Epithelial cell of prostate (primary cell): ENCODE data around the gene LMX1A.
A peak's percentile ranks its signal among the peaks of the same experiment; 100 is the strongest.

Source experiments
- DNase-seq: peaks from one replicate; pipeline ENCODE4 v3.0.0-alpha.2; 2011; ENCODE audit warnings: low read depth, low spot score
- H3K27ac ChIP-seq: fragments of 450-650 bp; 2 replicates; pipeline ENCODE4 v1.5.1; 2017; ENCODE audit warnings: mild to moderate bottlenecking

The LMX1A gene

DNA sequence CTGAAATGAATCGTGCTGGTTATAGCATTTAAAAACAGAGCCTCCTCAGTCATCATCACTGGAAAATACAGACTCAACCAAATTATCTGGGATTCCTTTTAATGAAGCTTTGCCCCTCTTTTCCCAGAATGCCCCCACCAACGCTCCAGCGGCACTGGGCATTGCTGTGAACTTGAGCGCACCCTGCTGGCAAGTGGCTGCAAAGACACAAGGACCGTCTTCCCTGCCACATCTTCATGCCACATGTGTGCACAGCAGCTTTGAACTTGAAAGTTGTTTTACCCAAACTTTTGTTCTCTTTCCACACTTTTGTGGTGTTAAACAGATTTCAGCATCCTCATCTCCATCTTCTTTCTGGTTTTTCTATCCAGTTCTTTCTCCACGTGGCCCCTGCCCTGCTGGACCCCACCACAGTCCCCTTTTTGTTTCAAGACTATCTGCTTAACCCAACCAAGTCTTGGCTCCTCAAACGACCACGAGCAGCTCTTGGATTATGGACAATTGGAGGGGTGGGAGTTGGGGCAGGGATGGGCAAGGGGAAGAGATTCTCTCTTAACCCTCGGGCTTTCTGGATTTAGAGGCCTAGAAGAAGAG, 12.8 kb upstream of the LMX1A start:
- no peak overlapping the region for H3K27ac ChIP-seq
- DNase-seq, result no peak

DNA sequence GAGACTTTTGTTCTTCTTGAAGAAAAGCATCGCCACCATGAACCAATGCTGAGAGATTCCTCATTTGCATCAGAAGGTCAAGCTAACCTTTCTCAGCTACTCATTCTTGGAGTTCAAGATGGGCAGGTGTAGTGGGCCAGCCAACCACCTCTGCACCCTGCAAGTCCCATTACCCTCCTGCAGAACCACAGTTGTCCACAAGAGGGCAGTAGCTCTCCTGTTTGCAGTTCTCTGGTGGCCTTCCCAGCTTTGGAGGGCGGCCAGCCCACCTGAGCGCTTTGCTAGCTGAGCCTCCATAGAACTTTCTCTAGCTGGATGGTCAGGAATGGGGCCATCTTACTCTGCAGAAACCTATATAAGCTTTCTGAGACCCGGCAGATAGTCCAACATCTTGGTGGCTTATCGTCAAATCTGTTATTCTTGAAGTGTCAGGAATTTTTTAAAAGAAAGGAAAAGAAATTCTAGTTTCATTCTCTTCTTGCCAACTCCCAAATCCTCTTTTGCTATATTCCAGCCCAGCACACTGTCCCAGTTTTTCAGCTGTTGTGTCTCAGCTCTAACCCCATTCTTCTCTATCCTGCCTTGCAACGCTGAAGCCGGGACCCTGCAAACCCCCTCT, 11.0 kb upstream of the LMX1A start:
- no peak overlapping the region for H3K27ac ChIP-seq
- DNase-seq, result no peak

DNA sequence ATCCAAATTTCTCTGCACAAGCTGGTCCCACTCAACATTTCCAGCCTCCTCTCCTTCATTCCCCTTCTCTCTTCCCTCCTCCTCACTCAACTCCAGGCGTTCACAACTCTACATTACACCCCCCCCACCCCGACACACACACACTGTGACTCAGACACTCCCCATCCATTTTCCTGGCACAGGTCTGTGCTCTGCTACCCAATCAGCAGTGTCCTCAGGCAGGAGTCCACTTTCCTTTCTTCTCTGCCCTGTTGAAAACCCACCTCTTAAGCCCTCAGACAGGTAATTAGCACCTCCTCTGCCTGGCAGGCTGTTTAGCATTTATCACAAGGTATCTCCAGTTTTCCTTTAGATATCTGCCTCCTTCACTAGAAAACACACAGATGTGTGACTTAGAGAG, 8.8 kb upstream of the LMX1A start:
- DNase-seq, result no peak

DNA sequence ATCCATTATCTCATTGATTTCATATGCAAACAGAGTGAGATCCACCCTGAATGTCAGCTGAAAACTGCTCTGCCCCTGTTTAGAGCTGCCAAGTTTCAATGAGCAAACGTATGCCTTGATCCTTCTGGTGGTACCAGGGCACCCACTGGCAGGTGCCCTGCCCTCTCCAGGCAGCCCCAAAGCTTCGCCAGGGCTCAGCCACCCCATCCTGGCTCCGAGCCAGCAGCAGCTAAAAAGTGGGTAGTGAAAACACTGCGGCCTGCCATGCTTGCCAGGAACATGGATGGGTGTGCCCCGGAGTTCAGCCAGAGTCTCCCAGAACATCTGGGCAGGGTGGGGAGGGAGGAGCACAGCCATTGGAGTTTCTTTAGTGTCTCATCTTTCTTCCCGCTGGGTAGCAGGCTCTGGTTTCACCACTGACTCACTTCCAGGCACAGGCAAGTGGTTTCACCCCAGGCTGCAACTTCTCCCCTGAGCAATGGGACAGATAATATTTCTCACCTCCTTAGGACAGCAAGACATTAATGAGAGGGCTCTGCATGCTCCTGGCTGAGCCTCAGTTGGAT, 8.1 kb upstream of the LMX1A start:
- H3K27ac ChIP-seq, result no peak overlapping the region
- DNase-seq, result peak; percentile 60

More for the DNA sequence above, 8.8 kb upstream of the LMX1A start:
- H3K27ac ChIP-seq, result no peak overlapping the region

DNA sequence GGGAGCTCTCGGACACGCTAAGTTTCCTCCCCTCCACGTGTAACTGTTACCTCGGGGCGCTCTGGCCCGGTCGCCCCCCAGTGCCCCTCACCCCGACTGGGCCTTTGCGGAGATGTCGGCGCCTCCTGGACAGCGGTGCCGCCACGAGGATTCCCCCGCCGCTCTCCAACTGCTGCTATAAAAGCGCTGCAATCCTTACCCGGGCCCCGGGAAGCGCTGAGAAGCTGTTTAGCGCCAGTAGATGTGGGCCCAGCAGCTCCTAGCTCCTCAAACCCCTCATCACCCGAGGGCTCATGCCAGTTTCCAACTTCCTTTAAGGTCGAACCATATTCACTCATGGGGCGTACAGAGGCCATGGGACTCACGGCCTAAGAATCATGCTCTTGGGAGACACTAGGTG, 361 bp upstream of the LMX1A start:
- H3K27ac ChIP-seq, result no peak overlapping the region
- no peak for DNase-seq

DNA sequence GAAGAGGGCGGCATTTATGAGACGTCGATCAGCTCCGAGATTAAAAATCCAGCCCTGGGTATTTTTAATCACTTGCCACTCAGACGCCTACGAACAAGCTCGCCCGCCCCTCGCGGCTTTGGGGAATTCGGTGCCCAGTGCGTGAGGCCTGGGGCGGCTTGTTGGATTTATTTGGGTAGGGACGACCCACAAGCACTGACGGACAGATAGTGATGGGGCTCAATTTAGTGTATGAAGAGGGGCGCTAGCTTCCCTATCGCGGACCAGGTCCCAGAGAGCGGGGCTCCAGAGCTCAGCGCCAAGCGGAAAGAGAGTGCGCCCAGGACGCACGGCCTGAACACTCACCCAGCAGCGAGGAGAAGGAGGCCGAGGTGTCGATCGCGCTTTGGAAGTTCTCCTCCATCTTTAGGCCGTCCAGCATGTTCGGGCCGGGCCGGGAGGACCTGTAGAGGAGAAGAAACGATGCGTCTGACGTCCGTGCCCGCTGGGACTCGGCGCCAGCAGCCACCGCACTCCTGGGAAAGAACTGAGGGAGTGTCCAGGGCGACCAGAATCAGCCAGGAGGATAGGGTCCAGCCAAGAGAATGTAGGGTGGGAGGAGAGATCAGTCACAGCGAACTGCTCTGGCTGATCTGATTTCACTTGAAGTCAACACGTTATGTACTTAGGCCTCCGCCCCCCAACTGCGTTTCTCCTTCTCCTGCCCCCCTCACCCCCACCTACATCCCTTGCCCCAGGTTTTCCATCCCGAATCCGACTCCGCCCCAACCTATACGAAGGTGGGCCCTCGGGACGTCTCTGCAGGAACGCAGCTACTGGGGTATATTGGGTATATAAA, 1.2 kb downstream of the LMX1A start:
- no peak for DNase-seq

DNA sequence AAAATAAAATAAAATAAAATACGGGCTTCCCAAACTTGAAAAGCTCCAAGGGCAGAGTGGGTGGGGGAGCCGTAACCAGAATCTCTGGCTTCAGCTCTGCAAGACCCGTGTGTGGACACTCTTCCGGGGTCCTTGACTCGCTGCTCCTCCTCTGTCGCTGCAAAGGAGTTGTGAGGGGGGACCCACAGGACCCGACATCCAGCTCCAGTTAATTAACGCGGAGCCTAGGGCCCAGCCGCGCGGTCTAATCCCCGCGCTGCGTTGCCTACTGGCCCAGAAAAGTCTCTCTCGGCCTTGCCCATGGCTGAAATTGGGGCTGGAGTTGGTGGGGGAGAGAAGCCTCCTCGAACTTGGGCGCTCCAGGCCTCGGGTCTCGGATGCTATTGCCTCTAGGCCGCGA, 1.8 kb downstream of the LMX1A start:
- DNase-seq, result no peak
- no peak overlapping the region for H3K27ac ChIP-seq

More for the DNA sequence above, 1.2 kb downstream of the LMX1A start:
- H3K27ac ChIP-seq, result no peak overlapping the region

DNA sequence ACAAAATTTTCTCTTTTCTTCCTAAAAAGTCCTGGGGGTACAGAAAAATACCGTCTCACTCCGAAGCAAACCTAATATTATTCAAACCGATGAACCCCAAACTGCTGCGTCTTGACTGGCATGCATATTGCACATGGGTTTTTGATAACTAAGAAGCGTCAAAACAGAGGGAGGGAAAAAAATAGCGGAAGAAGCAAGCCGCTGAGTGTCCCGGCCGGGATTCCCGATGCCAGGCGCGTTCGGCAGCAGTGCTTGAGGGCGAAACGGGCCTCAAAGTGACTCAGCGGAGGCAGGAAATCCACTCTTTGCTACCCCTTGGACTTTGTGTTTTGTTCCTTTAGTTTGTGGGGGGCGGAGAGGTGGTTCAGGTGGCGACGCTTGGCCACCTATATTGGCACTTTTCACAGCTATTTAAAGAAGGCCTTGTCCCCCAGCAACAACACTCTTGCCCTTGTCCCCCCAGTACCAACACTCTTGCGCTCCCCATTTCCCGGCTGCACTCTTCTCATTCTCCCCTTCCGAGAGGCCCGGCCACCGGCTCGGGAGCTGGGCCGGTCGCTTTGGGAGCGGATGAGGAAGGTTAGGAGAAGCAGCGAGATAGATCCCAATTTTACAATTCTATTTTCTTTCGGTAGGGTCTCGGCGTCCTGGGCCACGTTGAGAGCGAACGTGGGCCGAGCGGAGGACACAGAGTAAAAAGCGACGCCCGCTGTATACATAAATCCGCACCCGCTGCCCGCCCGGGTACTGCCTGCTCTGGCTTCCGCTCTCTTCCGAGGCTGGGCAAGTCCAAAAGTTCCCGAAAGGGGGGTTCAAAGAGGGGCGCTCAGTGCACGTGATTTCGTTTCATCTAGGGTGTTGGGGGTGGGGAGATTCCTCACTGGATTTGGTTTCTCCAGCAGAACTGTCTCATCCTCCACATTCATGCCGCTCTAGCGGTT, 2.5 kb downstream of the LMX1A start:
- H3K27ac ChIP-seq, result no peak overlapping the region
- DNase-seq, result no peak

DNA sequence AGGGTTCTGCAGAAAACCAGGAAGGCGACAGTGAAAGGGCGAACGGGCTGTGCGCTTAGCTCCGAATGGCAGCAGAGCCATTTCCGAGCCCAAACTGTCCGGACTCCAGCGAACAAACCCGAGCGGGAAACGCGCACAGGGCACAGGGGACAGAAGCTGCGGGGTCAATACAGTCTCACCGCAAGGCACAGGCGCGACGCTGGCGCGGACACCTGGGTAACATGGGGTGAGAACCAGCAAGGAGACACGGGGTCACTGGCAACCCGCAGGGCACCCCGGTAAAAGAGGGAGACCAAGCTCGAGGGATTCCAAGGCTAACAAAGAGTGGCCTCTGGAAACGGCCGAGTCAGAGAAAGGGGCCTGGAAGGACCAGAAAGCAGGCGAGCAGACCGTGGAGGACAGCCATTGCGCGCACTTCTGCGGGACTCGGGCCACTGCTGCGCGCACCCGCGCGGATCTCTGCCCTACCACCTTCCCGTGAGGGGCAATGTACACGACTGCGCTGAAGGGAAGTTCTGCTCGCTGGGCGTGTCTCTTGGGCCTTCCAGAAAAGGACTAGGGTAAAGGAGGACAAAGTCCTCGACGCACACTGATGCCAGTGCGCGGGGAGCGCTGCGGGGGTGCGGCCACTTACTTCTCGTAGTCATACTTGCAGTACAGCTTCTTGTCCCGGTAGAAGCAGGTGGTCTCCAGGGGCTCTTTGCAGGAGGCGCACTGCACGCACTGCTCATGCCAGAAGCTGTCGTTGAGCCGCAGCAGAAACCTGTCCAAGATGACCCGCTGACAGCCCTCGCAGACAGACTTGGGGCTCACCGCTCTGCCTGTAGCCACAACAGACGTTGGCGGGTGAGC, 3.8 kb downstream of the LMX1A start:
- DNase-seq, result no peak
- H3K27ac ChIP-seq, result no peak overlapping the region

DNA sequence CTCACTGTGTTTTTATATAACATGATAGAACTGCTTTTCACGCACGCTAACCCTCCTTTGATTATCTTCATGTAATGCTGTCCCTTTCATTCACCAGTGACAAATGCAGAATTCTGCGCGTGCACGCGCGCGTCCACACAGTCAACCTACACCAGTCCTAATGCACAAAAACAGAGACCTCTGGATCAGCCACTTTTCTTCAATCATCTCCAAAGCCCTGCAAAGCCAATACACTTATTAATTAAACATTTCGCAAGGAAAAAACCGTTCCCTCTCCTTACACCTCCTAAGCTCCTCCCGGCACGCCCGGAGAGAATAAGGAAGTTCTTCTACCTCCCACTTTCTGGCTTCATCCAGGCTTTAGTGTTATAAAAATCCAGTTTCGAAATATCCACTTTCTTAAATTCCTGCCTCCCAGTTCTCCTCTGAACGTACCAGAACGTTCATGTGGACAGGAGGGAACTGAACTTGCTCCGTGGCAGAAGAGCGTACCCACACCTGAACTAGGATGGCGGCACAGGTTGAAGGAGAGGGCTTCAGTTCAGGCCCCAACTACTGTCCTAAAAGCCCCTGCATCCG, 4.6 kb downstream of the LMX1A start:
- DNase-seq, result no peak
- no peak overlapping the region for H3K27ac ChIP-seq

DNA sequence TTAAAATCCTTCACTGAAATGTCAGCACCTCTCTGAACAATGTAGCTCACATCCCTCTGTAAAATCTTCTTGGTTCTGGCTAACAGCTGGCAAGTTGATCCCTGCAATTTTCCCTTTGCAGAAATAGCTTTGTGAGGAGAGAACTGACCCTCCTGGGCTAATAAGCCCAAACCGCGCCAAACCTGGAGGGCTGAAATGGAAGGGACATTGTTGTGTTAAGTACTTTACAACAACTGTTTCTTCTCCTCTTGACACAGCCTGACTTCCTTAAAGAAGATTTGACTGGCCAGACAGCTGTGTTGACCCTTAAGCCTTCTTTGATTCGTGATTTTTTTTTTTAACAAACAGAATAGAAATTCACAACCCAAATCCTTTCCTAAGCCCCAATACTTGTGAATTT, 5.7 kb downstream of the LMX1A start:
- DNase-seq, result no peak
- no peak overlapping the region for H3K27ac ChIP-seq

DNA sequence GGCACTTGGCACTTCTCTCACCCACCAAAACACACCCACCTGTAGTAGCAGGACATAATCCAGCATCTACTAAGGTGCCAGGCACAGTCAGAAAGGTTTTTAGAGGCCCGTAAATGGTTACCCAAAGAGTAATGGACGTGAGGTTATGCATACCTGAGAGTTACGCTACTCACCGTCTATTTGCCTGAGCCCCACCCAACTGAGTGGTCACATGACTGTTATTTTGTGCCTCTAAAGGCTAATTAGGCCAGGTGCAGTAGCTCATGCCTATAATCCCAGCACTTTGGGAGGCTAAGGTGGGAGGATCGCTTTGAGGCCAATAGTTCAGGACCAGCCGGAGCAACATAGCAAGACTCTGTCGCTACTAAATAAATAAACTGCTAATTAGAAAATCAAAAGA, 11.0 kb downstream of the LMX1A start:
- DNase-seq, result no peak
- no peak overlapping the region for H3K27ac ChIP-seq

DNA sequence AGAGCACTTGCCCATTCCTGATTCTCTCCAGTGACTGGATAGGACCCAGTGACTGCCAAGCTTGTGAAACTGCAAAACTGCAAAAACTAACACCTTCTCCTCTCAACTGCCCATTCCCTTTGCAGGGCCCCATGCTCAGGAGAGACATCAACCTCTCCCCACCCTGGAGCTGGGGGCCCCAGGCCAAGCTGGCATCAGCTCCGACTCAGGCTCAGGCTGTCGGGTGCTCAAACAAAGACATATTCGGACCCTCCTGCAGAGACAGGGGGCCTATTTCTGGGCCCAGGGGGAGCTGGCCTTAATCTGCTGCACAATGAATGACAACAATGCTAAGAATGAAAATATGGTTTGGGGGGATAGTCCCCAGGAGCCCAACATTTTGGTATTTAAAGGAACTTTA, 11.8 kb downstream of the LMX1A start:
- no peak for DNase-seq
- no peak overlapping the region for H3K27ac ChIP-seq

DNA sequence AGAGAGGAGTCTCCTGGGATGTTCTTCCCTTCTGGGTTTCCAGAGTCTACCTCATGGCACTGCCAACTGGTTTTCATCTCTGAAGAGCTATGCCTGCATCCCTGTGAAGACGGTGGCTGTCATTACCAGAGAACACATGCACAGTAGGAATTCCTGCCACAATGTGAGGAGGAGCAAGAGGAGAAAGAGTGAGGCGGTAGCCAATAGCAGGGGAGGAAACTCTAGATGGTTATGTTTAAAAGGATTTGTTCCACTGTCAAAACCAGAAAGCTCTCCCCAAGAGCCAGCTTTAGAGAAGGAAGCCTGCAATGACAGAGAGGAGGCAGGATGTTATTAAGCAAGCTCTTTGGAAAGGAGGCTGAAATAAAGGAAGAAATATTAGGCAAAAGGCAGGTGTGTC, 12.3 kb downstream of the LMX1A start:
- no peak overlapping the region for H3K27ac ChIP-seq
- no peak for DNase-seq

DNA sequence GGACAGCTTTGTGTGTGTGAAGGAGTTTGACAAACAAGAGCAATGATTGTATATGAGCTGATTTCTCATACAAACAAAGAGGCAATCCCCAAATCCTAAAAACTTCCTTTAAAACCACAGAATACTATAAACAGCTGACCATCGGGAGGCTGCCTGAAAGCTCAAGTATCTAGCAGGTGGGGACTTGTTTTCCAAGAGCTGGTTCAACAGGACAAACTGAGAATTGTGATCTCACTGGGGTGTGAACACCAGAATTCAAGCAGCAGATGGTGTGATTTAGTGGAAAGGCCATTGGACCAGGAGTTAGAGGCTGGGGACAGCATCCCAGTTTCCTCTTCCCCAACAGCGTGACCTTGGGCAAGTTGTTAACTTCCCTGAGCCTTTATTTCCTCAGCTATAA, 13.9 kb downstream of the LMX1A start:
- DNase-seq, result peak; percentile 5
- H3K27ac ChIP-seq, result no peak overlapping the region

DNA sequence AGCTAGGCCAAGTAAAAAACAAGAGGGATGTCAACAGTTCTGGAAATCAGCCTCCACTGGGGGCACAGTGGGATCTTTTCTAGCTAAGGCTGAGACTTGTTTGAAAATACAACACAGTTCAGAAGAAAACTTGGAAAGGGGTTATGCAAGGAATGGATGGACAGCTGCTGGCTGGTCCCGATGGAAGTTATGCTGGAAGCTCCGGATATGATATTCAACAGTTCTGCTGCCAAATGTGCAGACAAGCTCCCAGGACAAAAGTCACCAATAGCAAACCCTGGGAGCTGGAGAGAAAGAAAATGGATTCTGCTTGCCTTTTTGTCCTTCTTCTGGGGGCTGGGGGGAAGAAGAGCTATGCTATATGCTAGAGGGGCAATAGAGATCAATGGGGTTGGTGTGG, 14.3 kb downstream of the LMX1A start:
- no peak overlapping the region for H3K27ac ChIP-seq

DNA sequence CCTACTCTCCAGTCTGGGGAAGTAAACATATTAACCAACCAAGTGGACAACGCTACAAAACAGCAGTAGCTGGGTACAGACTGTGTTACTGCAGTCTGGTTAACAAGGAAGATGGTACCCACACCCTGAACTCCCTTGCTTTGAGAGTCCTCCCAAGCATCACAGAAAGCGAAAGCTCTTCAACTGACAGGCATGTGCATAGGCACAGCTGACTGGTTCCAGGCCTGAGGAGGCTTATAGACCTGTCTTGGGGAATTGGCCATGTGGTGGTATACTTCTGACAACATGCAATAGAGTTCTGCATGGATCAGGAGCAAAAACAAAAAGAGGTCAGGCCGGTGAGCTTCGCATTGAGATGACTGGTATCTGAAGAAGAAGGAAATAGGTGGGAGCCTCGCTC, 17.4 kb downstream of the LMX1A start:
- no peak for DNase-seq
- H3K27ac ChIP-seq, result no peak overlapping the region

More for the DNA sequence above, 14.3 kb downstream of the LMX1A start:
- DNase-seq, result no peak

DNA sequence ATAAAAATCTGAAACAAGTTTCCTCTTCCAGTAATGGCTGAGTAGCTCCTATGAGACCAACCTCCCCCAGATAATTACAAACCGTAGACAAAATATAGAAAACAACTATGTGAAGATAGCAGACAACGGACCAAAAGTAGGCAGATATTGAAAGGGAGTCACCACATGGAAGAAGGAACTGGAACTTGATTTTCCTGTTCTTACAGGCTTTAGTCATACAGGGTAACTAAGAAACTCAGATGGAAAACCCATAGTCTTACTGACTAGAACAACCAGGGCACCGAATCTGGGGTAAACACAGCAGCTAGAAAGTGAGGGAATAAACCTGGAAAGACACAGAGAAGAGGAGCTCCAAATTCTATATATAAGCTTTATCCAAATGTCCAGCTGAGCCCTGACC, 26.0 kb downstream of the LMX1A start:
- H3K27ac ChIP-seq, result no peak overlapping the region
- peak; percentile 18 for DNase-seq

DNA sequence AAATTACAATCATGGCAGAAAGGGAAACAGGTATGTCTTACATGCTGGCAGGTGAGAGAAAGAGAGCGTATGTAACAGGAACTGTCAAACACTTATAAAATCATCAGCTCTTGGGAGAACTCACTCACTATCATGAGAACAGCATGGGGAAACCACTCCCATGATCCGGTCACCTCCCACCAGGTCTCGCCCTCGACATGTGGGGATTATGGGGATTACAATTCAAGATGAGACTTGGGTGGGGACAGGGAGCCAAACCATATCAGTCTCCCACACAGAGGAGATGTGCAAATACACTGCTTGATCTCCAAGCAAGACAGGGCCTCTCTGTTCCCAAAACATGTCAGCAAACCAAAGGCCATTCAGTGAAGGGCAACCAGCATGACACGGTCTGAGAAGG, 27.4 kb downstream of the LMX1A start:
- DNase-seq, result no peak

More for the DNA sequence above, 27.4 kb downstream of the LMX1A start:
- H3K27ac ChIP-seq, result no peak overlapping the region
